HG02884 (cell line): ENCODE results near the gene CSF1.

Source experiments
- ATAC-seq: cut with Tn5 transposase; IDR thresholded peaks from one replicate; pipeline ENCODE4 v1.9.1; 2021; ENCODE audit warnings: mild to moderate bottlenecking, moderate library complexity; ENCODE audit not compliant: unreplicated experiment

Gene CSF1

GRCh38 chr1:109975718-109976117, 65.1 kb downstream of the CSF1 start:
- no peak for ATAC-seq

- ATAC-seq = no peak
These were observed 66.1 kb downstream of the CSF1 start for GRCh38 chr1:109976762-109977161.

- no peak for ATAC-seq
These were observed 66.6 kb downstream of the CSF1 start for GRCh38 chr1:109977225-109977624.

- ATAC-seq = no peak
These were observed 67.2 kb downstream of the CSF1 start for GRCh38 chr1:109977657-109978378.

- no peak for ATAC-seq
These were observed 68.3 kb downstream of the CSF1 start for GRCh38 chr1:109978761-109979488.

- ATAC-seq = no peak
These were observed 68.9 kb downstream of the CSF1 start for GRCh38 chr1:109979489-109980091.
